Sigmoid colon (tissue), 3 donors: Measurements from ENCODE around the gene ARMC10.

Experiments used
- CTCF ChIP-seq, 4 experiments: fragments of 450-650 bp in 3 of 4; fragments of 200-600 bp in 1 of 4; IDR thresholded peaks; one replicate each; pipeline ENCODE4 v1.5.1; 2016 to 2019; ENCODE audit warnings: antibody characterized with exemption in 4 of 4, mild to moderate bottlenecking in 3 of 4, moderate library complexity in 2 of 4
- POLR2A ChIP-seq, 2 donors: fragments of 450-650 bp; IDR thresholded peaks; one replicate each; pipeline ENCODE4 v1.6.1; 2016; ENCODE audit warnings: antibody characterized with exemption in 2 of 2, mild to moderate bottlenecking in 2 of 2, moderate library complexity in 2 of 2

- TF ChIP-seq POLR2A (IDR thresholded peaks at IDR 0.05) (no peak), CTCF (IDR thresholded peaks at IDR 0.05) (no peak)
Measured at GRCh38 chr7:103140061-103140460, 65.1 kb downstream of the ARMC10 start.
